ENCODE results near the gene VAMP5. TPM values are rescaled to one million over a fixed set of nuclear protein-coding genes. Genes with fewer than 3 reads are reported as not detected.
A peak's percentile ranks its signal among the peaks of the same experiment; 100 is the strongest.

Gene VAMP5
- total and polyA plus RNA-seq, 9 of the 15 experiments (the other 6 are each of a cell fraction or from before 2014, with no cell fraction given): 0.54 to 1.9 (median 1.5) TPM; not detected in 2

DNA sequence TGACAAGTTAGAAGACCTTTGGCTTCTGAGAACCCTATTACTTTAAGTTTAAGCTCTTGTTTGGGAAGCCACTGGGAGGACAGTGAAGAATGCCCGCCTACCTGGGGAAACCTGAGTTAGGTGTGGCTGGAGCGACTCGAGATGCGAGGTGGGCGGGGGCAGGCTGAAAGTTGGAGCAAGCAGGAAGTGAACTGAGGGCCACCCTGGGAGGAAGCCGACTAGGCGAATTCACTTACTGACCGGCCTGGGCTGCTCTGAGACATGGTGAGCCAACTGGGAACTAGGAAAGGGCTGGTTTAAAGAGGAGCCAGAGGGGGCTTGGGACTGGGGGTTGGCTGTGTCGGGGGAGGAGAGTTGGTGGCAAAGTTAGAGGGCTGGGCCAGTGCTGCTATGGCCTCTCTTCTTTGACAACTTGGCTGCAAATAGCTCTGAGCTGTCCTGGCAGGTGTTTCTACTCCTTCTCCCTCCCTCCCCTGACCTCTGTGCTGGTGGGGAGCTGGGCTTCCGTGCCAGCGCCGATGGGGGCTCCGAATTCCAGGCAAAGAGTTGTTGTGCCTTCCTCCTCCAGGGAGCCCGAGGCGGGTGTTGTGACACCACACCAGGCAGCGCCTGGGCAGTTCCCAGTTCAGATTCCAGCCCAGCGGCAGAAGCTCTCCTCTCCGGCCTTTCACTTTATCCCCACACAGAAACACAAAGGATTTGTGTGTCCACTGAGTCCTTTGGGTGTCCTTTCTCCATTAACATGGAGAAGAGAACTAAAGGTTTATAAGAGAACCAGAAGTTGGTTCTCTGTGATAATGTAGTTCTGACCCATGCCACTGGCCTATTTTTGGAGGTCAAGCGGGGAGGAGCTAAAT, 6.6 kb upstream of the VAMP5 start, which contains the start of gene VAMP8 (continued):
- TF ChIP-seq, protein P1, sequence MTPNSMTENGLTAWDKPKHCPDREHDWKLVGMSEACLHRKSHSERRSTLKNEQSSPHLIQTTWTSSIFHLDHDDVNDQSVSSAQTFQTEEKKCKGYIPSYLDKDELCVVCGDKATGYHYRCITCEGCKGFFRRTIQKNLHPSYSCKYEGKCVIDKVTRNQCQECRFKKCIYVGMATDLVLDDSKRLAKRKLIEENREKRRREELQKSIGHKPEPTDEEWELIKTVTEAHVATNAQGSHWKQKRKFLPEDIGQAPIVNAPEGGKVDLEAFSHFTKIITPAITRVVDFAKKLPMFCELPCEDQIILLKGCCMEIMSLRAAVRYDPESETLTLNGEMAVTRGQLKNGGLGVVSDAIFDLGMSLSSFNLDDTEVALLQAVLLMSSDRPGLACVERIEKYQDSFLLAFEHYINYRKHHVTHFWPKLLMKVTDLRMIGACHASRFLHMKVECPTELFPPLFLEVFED (CRISPR knock-in tag; conservative IDR thresholded peaks at IDR 0.05): no peak
- TF ChIP-seq CGGBP1 (CRISPR knock-in tag; IDR thresholded peaks at IDR 0.05) (no peak), MEF2D (tag; conservative IDR thresholded peaks at IDR 0.05; ENCODE audit: low read depth) (no peak), JUN (IDR thresholded peaks at IDR 0.05; ENCODE audit: borderline replicate concordance, low read depth, low read length) (no peak), JUN (CRISPR knock-in tag; IDR thresholded peaks at IDR 0.05; ENCODE audit: borderline replicate concordance) (no peak), ZNF174 (CRISPR knock-in tag; IDR thresholded peaks at IDR 0.05) (no peak), ZNF3 (CRISPR knock-in tag; IDR thresholded peaks at IDR 0.05) (no peak), TAF15 (IDR thresholded peaks at IDR 0.05; ENCODE audit: low read depth, low read length) (no peak), GABPA (tag; conservative IDR thresholded peaks at IDR 0.05; ENCODE audit: low read depth) (peak; percentile 47), NRF1 (conservative IDR thresholded peaks at IDR 0.05 in 1 of 2, IDR thresholded peaks at IDR 0.05 in 1 of 2) (peak; percentile 32 to 51; a peak in 3 of 4 replicates), CEBPG (CRISPR knock-in tag; IDR thresholded peaks at IDR 0.05) (no peak), CEBPG (tag; conservative IDR thresholded peaks at IDR 0.05 in 1 of 2, IDR thresholded peaks at IDR 0.05 in 1 of 2) (peak in 1 of 2 experiments; percentile 58; a peak in 2 of 4 replicates), SIN3A (IDR thresholded peaks at IDR 0.05; ENCODE audit: borderline replicate concordance in 2 of 2, control insufficient read depth in 1 of 2, low read depth in 2 of 2, low read length in 2 of 2) (peak in 1 of 2 experiments; percentile 37; a peak in 2 of 4 replicates), EWSR1 (IDR thresholded peaks at IDR 0.05; ENCODE audit: borderline replicate concordance, low read depth, partially characterized antibody) (no peak), ZBTB8A (IDR thresholded peaks at IDR 0.05; ENCODE audit: partially characterized antibody) (no peak), ZNF384 (IDR thresholded peaks at IDR 0.05; ENCODE audit: low read depth, low read length) (no peak), TBL1XR1 (IDR thresholded peaks at IDR 0.05; ENCODE audit: low read length in 2 of 2) (no peak)
- TF ChIP-seq, protein P2, sequence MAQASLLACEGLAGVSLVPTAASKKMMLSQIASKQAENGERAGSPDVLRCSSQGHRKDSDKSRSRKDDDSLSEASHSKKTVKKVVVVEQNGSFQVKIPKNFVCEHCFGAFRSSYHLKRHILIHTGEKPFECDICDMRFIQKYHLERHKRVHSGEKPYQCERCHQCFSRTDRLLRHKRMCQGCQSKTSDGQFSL (CRISPR knock-in tag; IDR thresholded peaks at IDR 0.05): no peak
- TF ChIP-seq, protein P2 (tag; IDR thresholded peaks at IDR 0.05): no peak; a peak in 1 of 4 replicates
- TF ChIP-seq, protein P3, sequence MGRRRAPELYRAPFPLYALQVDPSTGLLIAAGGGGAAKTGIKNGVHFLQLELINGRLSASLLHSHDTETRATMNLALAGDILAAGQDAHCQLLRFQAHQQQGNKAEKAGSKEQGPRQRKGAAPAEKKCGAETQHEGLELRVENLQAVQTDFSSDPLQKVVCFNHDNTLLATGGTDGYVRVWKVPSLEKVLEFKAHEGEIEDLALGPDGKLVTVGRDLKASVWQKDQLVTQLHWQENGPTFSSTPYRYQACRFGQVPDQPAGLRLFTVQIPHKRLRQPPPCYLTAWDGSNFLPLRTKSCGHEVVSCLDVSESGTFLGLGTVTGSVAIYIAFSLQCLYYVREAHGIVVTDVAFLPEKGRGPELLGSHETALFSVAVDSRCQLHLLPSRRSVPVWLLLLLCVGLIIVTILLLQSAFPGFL (CRISPR knock-in tag; IDR thresholded peaks at IDR 0.05): no peak
- TF ChIP-seq, protein P4, sequence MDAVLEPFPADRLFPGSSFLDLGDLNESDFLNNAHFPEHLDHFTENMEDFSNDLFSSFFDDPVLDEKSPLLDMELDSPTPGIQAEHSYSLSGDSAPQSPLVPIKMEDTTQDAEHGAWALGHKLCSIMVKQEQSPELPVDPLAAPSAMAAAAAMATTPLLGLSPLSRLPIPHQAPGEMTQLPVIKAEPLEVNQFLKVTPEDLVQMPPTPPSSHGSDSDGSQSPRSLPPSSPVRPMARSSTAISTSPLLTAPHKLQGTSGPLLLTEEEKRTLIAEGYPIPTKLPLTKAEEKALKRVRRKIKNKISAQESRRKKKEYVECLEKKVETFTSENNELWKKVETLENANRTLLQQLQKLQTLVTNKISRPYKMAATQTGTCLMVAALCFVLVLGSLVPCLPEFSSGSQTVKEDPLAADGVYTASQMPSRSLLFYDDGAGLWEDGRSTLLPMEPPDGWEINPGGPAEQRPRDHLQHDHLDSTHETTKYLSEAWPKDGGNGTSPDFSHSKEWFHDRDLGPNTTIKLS (IDR thresholded peaks at IDR 0.05; ENCODE audit: borderline replicate concordance, low read depth): no peak

Measured in K562 (cell line).